Measurements from ENCODE around the gene FHDC1. TPM values are rescaled to one million over a fixed set of nuclear protein-coding genes. Genes with fewer than 3 reads are reported as not detected.

Gene FHDC1
- total RNA-seq, 1 donor from 2014 or later = 25.7 TPM

DNA sequence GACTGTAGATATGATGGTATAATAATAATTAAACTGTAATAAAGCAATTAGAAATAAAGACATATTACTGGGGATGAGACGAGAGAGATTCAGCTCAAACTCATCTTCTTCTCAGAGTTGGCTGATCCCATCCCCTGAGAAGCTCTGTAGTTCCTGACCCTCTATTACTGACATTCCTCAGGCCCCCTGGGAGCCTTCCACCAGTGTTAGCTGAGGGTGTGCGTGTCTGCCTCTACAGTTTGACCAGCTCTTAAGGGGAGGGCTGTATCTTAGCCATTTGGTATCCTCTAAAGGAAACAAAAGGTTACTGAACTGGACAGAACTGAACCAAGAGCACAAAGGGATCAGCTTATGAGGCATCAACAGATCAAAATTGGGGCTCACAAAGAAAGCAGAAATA, 11.2 kb downstream of the FHDC1 start:
- Histone ChIP-seq H3K4me1 (no peaks in the 10 kb centered on the region), H3K27me3 (no peaks in the 10 kb centered on the region), H3K9me3 (no peaks in the 10 kb centered on the region), H3K36me3 (peaks cover 5% of the 10 kb centered on the region), H3K4me3 (no peak overlapping the region), H3K27ac (no peak overlapping the region)
- DNase-seq (no peak), ATAC-seq (no peak)
- TF ChIP-seq, protein P1, sequence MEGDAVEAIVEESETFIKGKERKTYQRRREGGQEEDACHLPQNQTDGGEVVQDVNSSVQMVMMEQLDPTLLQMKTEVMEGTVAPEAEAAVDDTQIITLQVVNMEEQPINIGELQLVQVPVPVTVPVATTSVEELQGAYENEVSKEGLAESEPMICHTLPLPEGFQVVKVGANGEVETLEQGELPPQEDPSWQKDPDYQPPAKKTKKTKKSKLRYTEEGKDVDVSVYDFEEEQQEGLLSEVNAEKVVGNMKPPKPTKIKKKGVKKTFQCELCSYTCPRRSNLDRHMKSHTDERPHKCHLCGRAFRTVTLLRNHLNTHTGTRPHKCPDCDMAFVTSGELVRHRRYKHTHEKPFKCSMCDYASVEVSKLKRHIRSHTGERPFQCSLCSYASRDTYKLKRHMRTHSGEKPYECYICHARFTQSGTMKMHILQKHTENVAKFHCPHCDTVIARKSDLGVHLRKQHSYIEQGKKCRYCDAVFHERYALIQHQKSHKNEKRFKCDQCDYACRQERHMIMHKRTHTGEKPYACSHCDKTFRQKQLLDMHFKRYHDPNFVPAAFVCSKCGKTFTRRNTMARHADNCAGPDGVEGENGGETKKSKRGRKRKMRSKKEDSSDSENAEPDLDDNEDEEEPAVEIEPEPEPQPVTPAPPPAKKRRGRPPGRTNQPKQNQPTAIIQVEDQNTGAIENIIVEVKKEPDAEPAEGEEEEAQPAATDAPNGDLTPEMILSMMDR (IDR thresholded peaks at IDR 0.05) = no peak
- intact Hi-C loops (cut with DNase I) = no loop called here

DNA sequence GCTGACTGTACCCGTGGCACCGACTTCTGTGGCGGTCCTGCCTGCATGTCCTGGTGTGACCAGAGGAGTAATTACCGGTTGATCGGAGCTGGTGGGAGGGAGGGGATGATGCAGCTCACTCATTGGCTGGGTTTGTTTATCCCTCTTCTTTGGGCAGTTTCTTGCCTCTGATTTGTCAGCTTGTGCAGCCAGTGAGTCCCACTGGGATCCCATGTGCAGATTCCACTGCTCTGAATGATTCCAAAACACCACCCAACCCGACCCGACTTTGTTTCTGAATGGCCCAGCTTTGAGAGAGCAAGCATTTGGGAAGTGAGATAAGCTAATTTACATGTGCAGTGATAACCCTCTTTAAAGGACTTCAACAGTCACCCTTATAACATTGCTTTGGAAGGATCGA, 13.8 kb downstream of the FHDC1 start:
- Histone ChIP-seq H3K27ac (no peak overlapping the region), H3K4me3 (no peak overlapping the region), H3K36me3 (peaks cover 9% of the 10 kb centered on the region), H3K27me3 (no peaks in the 10 kb centered on the region), H3K4me1 (no peaks in the 10 kb centered on the region), H3K9me3 (no peaks in the 10 kb centered on the region)
- intact Hi-C loops (cut with DNase I) = no loop called here
- ATAC-seq (no peak), DNase-seq (no peak)
- TF ChIP-seq, protein P1 (IDR thresholded peaks at IDR 0.05) = no peak

DNA sequence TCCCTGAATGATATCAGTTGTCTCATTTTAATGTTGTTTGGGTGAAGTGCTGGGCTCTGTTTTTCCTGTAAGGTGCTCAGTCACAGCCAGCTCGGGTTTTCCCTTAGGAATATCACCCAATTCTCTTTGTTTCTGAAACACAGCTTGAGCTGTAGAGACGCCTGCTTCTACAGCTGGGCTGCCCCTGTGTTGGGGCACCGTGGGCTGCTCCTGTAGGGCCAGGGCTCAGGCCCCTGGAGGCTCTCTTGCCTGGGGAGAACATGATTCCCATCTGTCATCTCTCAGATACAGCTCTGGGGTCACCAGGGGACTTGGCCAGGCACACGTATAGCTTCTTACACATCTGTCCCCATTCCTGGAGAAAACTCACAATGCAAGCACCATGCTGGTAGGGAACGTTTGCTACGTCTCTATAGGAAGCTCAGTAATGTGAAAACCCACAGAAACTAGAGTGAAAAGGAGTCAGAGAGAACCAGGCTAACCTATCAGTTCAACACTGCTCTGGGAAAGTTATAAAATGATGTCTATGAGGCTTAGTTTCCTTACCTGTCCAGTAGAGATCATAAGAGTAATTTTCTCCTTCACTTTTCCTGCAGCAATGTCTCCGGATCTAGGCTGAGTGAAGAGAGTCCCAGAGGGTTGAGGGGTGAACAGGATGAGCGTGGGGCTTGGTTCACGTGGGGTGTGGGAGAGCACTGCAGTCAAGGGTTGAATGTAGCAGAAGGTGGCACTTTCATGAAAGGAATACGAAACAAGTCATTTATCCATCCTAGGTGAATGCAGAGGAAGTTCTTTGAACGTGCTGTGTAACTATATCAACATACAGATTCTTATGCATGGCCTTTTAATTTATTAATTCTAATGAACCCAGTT, 14.5 kb downstream of the FHDC1 start:
- H3K9me3 ChIP-seq = no peaks in the 10 kb centered on the region
- intact Hi-C loops (cut with DNase I) = no loop called here
- TF ChIP-seq, protein P1 (IDR thresholded peaks at IDR 0.05) = no peak
- ATAC-seq (no peak), DNase-seq (no peak)
- no peak overlapping the region for H3K4me3 ChIP-seq
- H3K4me1 ChIP-seq = peaks cover under 1% of the 10 kb centered on the region
- no peaks in the 10 kb centered on the region for H3K27me3 ChIP-seq
- no peak overlapping the region for H3K27ac ChIP-seq
- peaks cover 9% of the 10 kb centered on the region for H3K36me3 ChIP-seq

DNA sequence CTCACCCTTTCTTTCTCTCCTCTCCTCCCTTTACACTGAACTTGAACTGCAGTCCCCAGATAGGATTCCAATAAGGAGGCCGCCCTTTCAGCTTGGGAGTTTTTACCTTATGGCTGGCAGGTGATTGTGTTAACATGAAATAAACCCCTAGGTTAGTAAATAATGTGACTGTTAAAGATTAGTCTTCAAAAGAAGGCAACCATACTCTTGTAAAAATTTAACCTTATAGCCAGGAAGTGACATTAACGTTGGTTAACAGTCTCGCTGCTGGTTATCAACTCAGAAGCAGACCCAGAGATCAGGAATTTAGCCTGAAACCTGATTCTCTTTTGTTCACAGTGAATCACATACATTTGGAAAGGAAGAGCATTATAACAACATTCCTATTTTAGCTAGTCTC, 15.2 kb downstream of the FHDC1 start:
- TF ChIP-seq, protein P1 (IDR thresholded peaks at IDR 0.05) = no peak
- peaks cover 9% of the 10 kb centered on the region for H3K36me3 ChIP-seq
- H3K4me1 ChIP-seq = peaks cover 8% of the 10 kb centered on the region
- no peaks in the 10 kb centered on the region for H3K27me3 ChIP-seq
- no peak for ATAC-seq
- intact Hi-C loops (cut with DNase I) = no loop called here
- H3K4me3 ChIP-seq = no peak overlapping the region
- no peak for DNase-seq
- no peak overlapping the region for H3K27ac ChIP-seq
- H3K9me3 ChIP-seq = no peaks in the 10 kb centered on the region

DNA sequence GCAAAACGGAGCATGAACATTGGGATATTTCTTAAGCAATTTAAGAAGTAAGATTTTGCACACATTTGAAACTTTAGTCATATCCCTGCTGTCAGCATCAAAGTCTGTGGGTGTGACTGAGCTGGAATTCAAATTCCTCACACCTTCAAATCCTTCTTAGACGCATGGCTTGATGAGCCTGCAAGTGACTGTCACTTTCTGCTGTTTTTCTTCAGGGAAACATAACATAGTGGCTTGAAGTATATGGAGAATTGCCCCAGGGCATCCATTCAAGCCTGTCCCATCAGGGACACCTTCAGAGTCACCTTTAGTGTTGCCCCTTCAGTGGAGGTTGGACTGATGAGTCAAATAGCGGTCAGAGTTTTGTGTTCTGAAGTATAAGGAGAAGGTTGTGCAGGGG, 17.4 kb downstream of the FHDC1 start:
- no peaks in the 10 kb centered on the region for H3K27me3 ChIP-seq
- no peak for DNase-seq
- no peak for ATAC-seq
- peaks cover 9% of the 10 kb centered on the region for H3K36me3 ChIP-seq
- no peak overlapping the region for H3K4me3 ChIP-seq
- peaks cover 29% of the 10 kb centered on the region for H3K4me1 ChIP-seq
- H3K9me3 ChIP-seq = no peaks in the 10 kb centered on the region
- TF ChIP-seq, protein P1 (IDR thresholded peaks at IDR 0.05) = no peak
- intact Hi-C loops (cut with DNase I) = no loop called here
- no peak overlapping the region for H3K27ac ChIP-seq
